ENCODE measurements around the gene ZNF280C.
"Not testable (repeated sequence)": the region's sequence is repeated elsewhere in the genome, so short reads cannot be mapped to it uniquely, and the experiment has no call there.

ZNF280C gene

GRCh38 chrX:130268449-130269170, at the start of gene ZNF280C:
ZNF280C (minus strand) TSS chrX:130268899; CDS start chrX:130260449, 8,450 bp downstream.
- DNase-seq (ENCODE audit: low read depth) = peak; percentile 86

- DNase-seq (ENCODE audit: low read depth) = no peak
Measured at GRCh38 chrX:130304587-130305368, 36.1 kb upstream of the ZNF280C start.

- no peak for DNase-seq (ENCODE audit: low read depth)
Measured at GRCh38 chrX:130301977-130302376, 33.3 kb upstream of the ZNF280C start.

GRCh38 chrX:130301405-130301804, 32.7 kb upstream of the ZNF280C start:
- no peak for DNase-seq (ENCODE audit: low read depth)

GRCh38 chrX:130300010-130300282, 31.2 kb upstream of the ZNF280C start:
- no peak for DNase-seq (ENCODE audit: low read depth)

GRCh38 chrX:130299279-130300009, 30.7 kb upstream of the ZNF280C start:
- DNase-seq (ENCODE audit: low read depth) = no peak

GRCh38 chrX:130296743-130297142, 28.0 kb upstream of the ZNF280C start:
- peak; percentile 23 for DNase-seq (ENCODE audit: low read depth)

GRCh38 chrX:130296297-130296678, 27.6 kb upstream of the ZNF280C start:
- DNase-seq (ENCODE audit: low read depth) = no peak

- DNase-seq (ENCODE audit: low read depth) = peak; percentile 5
Measured at GRCh38 chrX:130295519-130296296, 27.0 kb upstream of the ZNF280C start.

- DNase-seq (ENCODE audit: low read depth) = no peak
Measured at GRCh38 chrX:130287071-130287770, 18.5 kb upstream of the ZNF280C start.

GRCh38 chrX:130285710-130286109, 17.0 kb upstream of the ZNF280C start:
- no peak for DNase-seq (ENCODE audit: low read depth)

- no peak for DNase-seq (ENCODE audit: low read depth)
Measured at GRCh38 chrX:130285069-130285620, 16.4 kb upstream of the ZNF280C start.

GRCh38 chrX:130282151-130282550, 13.5 kb upstream of the ZNF280C start:
- no peak for DNase-seq (ENCODE audit: low read depth)

- no peak for DNase-seq (ENCODE audit: low read depth)
Measured at GRCh38 chrX:130280901-130281300, 12.2 kb upstream of the ZNF280C start.

GRCh38 chrX:130272253-130272652, 3.6 kb upstream of the ZNF280C start:
- DNase-seq (ENCODE audit: low read depth) = not testable (repeated sequence)

GRCh38 chrX:130269391-130269790, 692 bp upstream of the ZNF280C start:
- DNase-seq (ENCODE audit: low read depth) = not testable (repeated sequence)

GRCh38 chrX:130267956-130268448, 697 bp downstream of the ZNF280C start:
- no peak for DNase-seq (ENCODE audit: low read depth)

- no peak for DNase-seq (ENCODE audit: low read depth)
Measured at GRCh38 chrX:130264573-130264972, 4.1 kb downstream of the ZNF280C start.

- peak; percentile 29 for DNase-seq (ENCODE audit: low read depth)
Measured at GRCh38 chrX:130263016-130263415, 5.7 kb downstream of the ZNF280C start.

- DNase-seq (ENCODE audit: low read depth) = no peak
Measured at GRCh38 chrX:130262231-130262630, 6.5 kb downstream of the ZNF280C start.

- DNase-seq (ENCODE audit: low read depth) = no peak
Measured at GRCh38 chrX:130261296-130261893, 7.3 kb downstream of the ZNF280C start.
